ENCODE results near the gene MYORG.
"Not testable (repeated sequence)": the region's sequence is repeated elsewhere in the genome, so short reads cannot be mapped to it uniquely, and the experiment has no call there.

Gene MYORG

GRCh38 chr9:34368796-34369195 lies 7.9 kb downstream of the MYORG start:
- DNase-seq (ENCODE audit: low read depth in 3 of 3), result not testable (repeated sequence)

- DNase-seq (ENCODE audit: low read depth in 3 of 3), result not testable (repeated sequence)
Observed at GRCh38 chr9:34367751-34368410, 8.8 kb downstream of the MYORG start.

- DNase-seq (ENCODE audit: low read depth in 3 of 3), result no peak
Observed at GRCh38 chr9:34366365-34366764, 10.3 kb downstream of the MYORG start.

GRCh38 chr9:34365282-34365681 lies 11.4 kb downstream of the MYORG start:
- DNase-seq (ENCODE audit: low read depth in 3 of 3), result no peak

- no peak for DNase-seq (ENCODE audit: low read depth in 3 of 3)
Observed at GRCh38 chr9:34363619-34364351, 12.9 kb downstream of the MYORG start.

- no peak for DNase-seq (ENCODE audit: low read depth in 3 of 3)
Observed at GRCh38 chr9:34362614-34363214, 14.0 kb downstream of the MYORG start.

GRCh38 chr9:34352957-34353356 lies 23.7 kb downstream of the MYORG start:
- not testable (repeated sequence) for DNase-seq (ENCODE audit: low read depth in 3 of 3)

- DNase-seq (ENCODE audit: low read depth in 3 of 3), result not testable (repeated sequence)
Observed at GRCh38 chr9:34352122-34352652, 24.5 kb downstream of the MYORG start.

GRCh38 chr9:34349324-34349723 lies 27.4 kb downstream of the MYORG start:
- DNase-seq (ENCODE audit: low read depth in 3 of 3), result no peak

GRCh38 chr9:34347800-34348158 lies 28.9 kb downstream of the MYORG start:
- DNase-seq (ENCODE audit: low read depth in 3 of 3), result no peak

GRCh38 chr9:34346873-34347799 lies 29.6 kb downstream of the MYORG start:
- no peak for DNase-seq (ENCODE audit: low read depth in 3 of 3)

GRCh38 chr9:34343605-34344004 lies 33.1 kb downstream of the MYORG start:
- no peak for DNase-seq (ENCODE audit: low read depth in 3 of 3)

GRCh38 chr9:34343090-34343489 lies 33.6 kb downstream of the MYORG start:
- no peak for DNase-seq (ENCODE audit: low read depth in 3 of 3)

GRCh38 chr9:34341659-34342295 lies 34.9 kb downstream of the MYORG start:
- no peak for DNase-seq (ENCODE audit: low read depth in 3 of 3)

- DNase-seq (ENCODE audit: low read depth in 3 of 3), result no peak
Observed at GRCh38 chr9:34338665-34339385, 37.9 kb downstream of the MYORG start.

GRCh38 chr9:34338079-34338478 lies 38.6 kb downstream of the MYORG start:
- not testable (repeated sequence) for DNase-seq (ENCODE audit: low read depth in 3 of 3)

GRCh38 chr9:34337403-34337802 lies 39.3 kb downstream of the MYORG start:
- no peak for DNase-seq (ENCODE audit: low read depth in 3 of 3)

GRCh38 chr9:34335376-34335775 lies 41.3 kb downstream of the MYORG start:
- no peak for DNase-seq (ENCODE audit: low read depth in 3 of 3)

- DNase-seq (ENCODE audit: low read depth in 3 of 3), result no peak
Observed at GRCh38 chr9:34334916-34335315, 41.8 kb downstream of the MYORG start.

- DNase-seq (ENCODE audit: low read depth in 3 of 3), result no peak
Observed at GRCh38 chr9:34334337-34334824, 42.3 kb downstream of the MYORG start.
